ENCODE measurements around the gene KIF7. TPM values are rescaled to one million over a fixed set of nuclear protein-coding genes. Genes with fewer than 3 reads are reported as not detected.

Gene KIF7
- total RNA-seq, 2 donors from 2014 or later: 2.9 to 7.6 TPM

DNA sequence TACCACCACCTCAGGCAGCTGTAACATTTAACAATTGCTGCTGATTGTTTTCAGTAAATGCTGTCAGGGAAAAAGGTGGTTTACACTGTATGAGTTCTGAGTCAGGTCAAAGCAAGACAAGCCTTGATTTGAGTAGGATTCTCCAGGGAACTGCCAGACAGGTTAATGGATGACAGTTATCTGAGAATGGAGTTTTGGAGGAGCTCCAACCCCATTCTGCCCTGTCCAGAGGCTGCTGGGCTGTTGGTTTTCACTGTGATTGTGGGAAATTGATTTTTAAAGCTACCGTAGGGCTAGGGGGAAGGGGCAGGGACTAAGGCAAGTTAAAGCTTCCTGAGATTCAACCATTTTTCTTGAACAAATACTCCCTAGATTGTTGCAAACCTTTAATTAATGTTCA is 40.1 kb downstream of the KIF7 start:
- TF ChIP-seq, protein P1, sequence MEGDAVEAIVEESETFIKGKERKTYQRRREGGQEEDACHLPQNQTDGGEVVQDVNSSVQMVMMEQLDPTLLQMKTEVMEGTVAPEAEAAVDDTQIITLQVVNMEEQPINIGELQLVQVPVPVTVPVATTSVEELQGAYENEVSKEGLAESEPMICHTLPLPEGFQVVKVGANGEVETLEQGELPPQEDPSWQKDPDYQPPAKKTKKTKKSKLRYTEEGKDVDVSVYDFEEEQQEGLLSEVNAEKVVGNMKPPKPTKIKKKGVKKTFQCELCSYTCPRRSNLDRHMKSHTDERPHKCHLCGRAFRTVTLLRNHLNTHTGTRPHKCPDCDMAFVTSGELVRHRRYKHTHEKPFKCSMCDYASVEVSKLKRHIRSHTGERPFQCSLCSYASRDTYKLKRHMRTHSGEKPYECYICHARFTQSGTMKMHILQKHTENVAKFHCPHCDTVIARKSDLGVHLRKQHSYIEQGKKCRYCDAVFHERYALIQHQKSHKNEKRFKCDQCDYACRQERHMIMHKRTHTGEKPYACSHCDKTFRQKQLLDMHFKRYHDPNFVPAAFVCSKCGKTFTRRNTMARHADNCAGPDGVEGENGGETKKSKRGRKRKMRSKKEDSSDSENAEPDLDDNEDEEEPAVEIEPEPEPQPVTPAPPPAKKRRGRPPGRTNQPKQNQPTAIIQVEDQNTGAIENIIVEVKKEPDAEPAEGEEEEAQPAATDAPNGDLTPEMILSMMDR (IDR thresholded peaks at IDR 0.05): no peak
- Histone ChIP-seq H3K4me1 (no peaks in the 10 kb centered on the region), H3K27ac (no peak overlapping the region), H3K9me3 (peaks cover 0 to 21% of the 10 kb centered on the region in 2 donors), H3K4me3 (no peak overlapping the region), H3K27me3 (no peaks in the 10 kb centered on the region), H3K36me3 (no peaks in the 10 kb centered on the region)
- no peak for DNase-seq (ENCODE audit: low spot score)

DNA sequence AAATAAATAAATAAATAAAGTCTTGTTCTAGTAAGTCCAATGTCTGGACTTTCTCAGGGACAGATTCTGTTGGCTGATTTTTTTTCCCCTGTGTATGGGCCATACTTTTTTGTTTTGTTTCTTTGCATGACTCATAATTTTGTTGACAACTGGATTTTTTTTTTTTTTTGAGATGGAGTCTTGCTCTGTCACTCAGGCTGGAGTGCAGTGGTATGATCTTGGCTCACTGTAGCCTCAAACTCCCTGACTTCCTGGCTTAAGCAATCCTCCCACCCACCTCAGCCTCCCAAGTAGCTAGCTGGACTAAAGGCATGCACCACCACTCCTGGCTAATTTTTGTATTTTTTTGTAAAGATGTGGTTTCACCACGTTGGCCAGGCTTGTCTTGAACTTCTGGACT is 41.1 kb downstream of the KIF7 start:
- Histone ChIP-seq H3K4me1 (no peaks in the 10 kb centered on the region), H3K36me3 (no peaks in the 10 kb centered on the region), H3K27me3 (no peaks in the 10 kb centered on the region), H3K4me3 (no peak overlapping the region), H3K9me3 (peaks cover 0 to 21% of the 10 kb centered on the region in 2 donors), H3K27ac (no peak overlapping the region)
- no peak for DNase-seq (ENCODE audit: low spot score)
- TF ChIP-seq, protein P1 (IDR thresholded peaks at IDR 0.05): no peak

DNA sequence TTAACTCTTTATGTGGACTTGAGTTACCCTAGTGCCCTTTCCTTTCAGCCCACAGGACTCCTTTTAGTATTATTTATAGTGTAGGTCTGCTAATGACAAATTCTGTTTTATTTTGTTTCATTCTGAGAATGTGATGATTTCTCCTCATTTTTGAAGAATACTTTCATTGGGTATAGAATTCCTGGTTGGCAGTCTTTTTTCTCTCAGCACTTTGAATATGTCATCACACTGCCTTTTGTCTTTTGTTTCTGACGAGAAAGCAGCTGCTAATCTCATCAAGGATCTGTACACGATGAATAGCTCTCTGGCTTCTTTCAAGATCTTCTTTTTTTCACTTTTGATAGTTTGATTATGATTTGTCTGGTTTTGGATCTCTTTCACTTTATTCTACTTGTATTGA is 42.2 kb downstream of the KIF7 start:
- no peaks in the 10 kb centered on the region for H3K36me3 ChIP-seq
- no peak for DNase-seq (ENCODE audit: low spot score)

DNA sequence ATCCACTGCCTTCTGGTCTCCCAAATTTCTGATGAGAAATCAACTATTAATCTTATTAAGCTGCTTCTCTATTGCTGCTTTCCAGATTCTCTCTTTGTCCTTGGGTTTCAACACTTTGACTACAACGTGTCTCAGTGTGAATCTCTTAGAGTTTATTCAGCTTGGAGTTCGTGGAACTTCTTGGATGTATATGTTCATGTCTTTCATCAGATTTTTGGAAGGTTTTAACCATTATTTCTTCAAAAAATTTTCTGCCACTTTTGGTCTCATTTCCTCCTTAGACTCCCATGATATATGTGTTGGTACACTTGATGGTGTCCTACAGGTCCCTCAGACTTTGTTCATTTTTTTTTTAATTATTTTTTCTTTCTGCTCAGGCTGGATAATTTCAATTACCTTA is 44.0 kb downstream of the KIF7 start:
- Histone ChIP-seq H3K4me3 (no peak overlapping the region), H3K27me3 (no peaks in the 10 kb centered on the region), H3K36me3 (no peaks in the 10 kb centered on the region), H3K27ac (no peak overlapping the region), H3K4me1 (no peaks in the 10 kb centered on the region), H3K9me3 (peaks cover 0 to 21% of the 10 kb centered on the region in 2 donors)
- DNase-seq (ENCODE audit: low spot score): no peak
- TF ChIP-seq, protein P1 (IDR thresholded peaks at IDR 0.05): no peak

More for the DNA sequence above, 42.2 kb downstream of the KIF7 start:
- H3K9me3 ChIP-seq: peaks cover 0 to 21% of the 10 kb centered on the region in 2 donors
- no peak overlapping the region for H3K4me3 ChIP-seq
- TF ChIP-seq, protein P1 (IDR thresholded peaks at IDR 0.05): no peak
- no peaks in the 10 kb centered on the region for H3K4me1 ChIP-seq
- H3K27me3 ChIP-seq: no peaks in the 10 kb centered on the region
- no peak overlapping the region for H3K27ac ChIP-seq

DNA sequence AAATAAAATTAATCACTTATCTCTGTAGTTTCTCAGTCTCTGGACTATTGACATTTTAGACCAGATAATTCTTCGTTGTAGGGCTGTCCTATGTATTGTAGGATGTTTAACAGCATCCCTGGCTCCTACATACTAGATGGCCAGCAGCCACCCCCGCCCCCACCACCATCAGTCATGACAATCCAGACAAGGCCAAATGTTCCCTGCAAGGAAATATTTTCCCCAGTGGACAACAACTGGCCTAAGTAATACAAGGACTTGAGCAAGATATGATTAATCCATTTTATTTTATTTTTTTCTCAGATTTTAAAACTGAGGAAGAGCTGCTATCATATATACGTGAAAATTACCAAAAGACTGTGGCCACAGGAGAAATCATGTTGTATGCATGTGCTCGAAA is 56.2 kb downstream of the KIF7 start:
- Histone ChIP-seq H3K36me3 (no peaks in the 10 kb centered on the region), H3K9me3 (no peaks in the 10 kb centered on the region), H3K4me1 (no peaks in the 10 kb centered on the region), H3K4me3 (no peak overlapping the region), H3K27me3 (no peaks in the 10 kb centered on the region), H3K27ac (no peak overlapping the region)
- TF ChIP-seq, protein P1 (IDR thresholded peaks at IDR 0.05): no peak
- DNase-seq (ENCODE audit: low spot score): no peak

DNA sequence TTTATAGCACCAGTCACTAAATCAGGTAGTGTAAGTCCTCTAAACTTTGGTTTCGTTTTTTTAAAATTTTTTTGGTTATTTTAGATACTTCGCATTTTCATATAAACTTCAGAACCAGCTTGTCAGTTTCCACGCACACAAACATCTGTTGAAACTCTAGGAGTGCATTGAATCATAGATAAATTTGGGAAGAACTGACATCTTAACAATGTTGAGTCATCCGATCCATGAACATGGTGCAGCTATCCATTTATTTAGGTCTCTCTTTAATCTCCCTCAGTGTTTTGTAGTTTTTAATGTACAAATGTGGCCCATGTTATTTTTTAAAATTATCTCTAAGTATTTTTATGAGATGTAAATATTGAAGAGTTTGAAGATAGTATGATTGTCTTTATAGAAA is 62.2 kb downstream of the KIF7 start:
- DNase-seq (ENCODE audit: low spot score): no peak
- no peak overlapping the region for H3K27ac ChIP-seq
- no peak overlapping the region for H3K4me3 ChIP-seq
- no peaks in the 10 kb centered on the region for H3K27me3 ChIP-seq
- no peaks in the 10 kb centered on the region for H3K9me3 ChIP-seq
- H3K4me1 ChIP-seq: no peaks in the 10 kb centered on the region
- no peaks in the 10 kb centered on the region for H3K36me3 ChIP-seq
- TF ChIP-seq, protein P1 (IDR thresholded peaks at IDR 0.05): no peak

Measured in right atrium auricular region (tissue), 2 donors.